GM21526 (cell line): ENCODE measurements around the gene LRP2BP.
"Not testable (repeated sequence)": the region's sequence is repeated elsewhere in the genome, so short reads cannot be mapped to it uniquely, and the experiment has no call there.

Experiments used
- ATAC-seq: cut with Tn5 transposase; IDR thresholded peaks from one replicate; pipeline ENCODE4 v1.9.1; 2021; ENCODE audit warnings: moderate library complexity; ENCODE audit not compliant: unreplicated experiment, low FRiP score

Gene LRP2BP

DNA sequence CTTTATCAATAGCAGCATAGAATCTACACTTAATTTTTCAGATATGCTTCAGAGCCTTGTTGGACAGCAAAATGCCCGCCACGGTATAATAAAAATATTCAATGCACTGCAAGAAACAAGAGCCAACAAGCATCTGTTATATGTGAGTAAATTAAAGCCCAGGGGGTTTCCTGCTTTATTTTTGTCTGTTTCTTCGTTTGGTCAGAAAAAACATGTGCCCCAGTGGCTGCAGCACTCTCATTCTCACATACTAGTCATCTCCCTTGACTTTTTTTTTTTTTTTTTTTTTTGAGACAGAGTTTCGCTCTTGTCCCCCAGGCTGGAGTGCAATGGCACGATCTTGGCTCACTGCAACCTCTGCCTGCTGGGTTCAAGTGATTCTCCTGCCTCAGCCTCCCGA is 33.2 kb downstream of the LRP2BP start:
- ATAC-seq, result not testable (repeated sequence)

- ATAC-seq, result no peak
Measured at GRCh38 chr4:185361872-185362271, 33.9 kb downstream of the LRP2BP start.

- no peak for ATAC-seq
Measured at GRCh38 chr4:185359767-185360446, 35.8 kb downstream of the LRP2BP start.

DNA sequence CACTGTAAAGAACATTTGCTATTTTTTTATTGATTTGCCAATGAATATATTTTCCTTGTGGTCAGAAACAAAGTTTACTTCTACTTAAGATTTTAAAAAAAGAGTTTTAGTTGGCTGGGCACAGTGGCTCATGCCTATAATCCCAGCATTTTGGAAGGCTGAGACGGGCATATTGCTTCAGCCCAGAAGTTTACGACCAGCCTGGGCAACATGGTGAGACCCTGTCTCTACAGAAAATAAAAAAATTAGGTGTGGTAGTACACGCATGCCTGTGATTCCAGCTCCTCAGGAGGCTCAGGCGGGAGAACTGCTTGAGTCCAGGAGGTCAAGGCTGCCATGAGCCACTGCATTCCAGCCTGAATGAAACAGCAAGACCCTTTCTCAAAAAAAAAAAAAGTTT is 36.8 kb downstream of the LRP2BP start:
- no peak for ATAC-seq

DNA sequence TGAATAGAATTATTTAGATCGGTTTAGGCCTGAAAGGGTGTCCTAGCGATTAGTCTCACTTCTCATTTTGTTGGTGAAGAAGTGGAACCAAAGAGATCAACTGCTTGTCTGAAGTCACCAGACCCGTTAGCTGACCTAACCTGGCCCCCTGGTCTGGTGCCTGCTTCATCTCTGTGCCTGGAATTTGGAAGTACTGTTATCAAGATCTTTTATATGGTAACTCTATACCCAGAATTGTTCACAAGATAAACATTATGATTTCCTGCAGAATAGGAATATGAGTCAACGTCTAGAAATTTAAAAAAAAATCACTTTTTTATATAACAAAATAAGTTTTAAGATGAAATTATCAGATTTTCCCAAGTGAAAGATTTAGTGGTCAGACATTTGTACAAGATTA is 37.2 kb downstream of the LRP2BP start:
- ATAC-seq, result no peak

- no peak for ATAC-seq
Measured at GRCh38 chr4:185357733-185358440, 37.8 kb downstream of the LRP2BP start.

GRCh38 chr4:185357211-185357610 is 38.5 kb downstream of the LRP2BP start:
- ATAC-seq, result no peak

DNA sequence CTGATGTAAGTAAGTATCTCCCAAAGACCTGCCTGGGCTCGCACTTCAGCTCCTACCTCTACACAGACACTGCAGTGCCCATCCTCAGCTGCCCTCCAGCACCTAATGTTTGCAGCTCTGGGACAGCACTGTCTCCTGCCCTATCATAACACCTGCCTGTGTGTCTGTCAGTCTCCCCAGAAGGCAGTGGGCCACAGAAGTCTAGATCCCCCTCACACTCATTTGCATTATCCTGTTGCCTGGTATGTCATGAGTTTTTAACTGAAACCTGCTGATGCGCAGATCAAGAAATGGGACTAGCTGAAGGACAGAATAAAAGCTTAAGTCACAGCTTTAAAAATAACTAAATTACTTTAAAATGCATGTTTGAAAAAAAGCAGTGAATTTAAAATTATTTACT is 43.0 kb downstream of the LRP2BP start:
- ATAC-seq, result no peak

- ATAC-seq, result no peak
Measured at GRCh38 chr4:185352202-185352601, 43.5 kb downstream of the LRP2BP start.

DNA sequence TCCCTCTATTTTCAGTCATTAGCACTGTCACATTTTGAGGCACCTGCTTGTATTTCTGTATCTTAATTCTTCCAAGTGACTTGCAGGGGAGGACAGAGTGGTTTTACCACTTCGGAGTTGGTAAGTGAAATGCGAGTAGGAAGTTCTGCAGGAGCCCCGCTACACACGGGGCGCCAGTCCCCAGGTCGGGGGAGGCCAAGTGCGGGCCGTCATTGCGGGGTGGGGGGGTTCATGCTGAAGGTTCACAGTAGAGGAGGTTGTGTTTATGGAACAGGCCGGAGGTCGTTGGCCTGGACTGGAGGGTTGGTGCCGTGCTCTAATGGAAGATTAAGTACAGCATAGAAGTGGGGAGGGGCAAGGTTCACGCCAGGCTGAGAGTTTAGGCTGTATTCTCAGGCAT is 44.0 kb downstream of the LRP2BP start:
- no peak for ATAC-seq

GRCh38 chr4:185346975-185347601 is 48.6 kb downstream of the LRP2BP start:
- ATAC-seq, result no peak

GRCh38 chr4:185344743-185345538 is 50.8 kb downstream of the LRP2BP start:
- peak; percentile 49 for ATAC-seq

DNA sequence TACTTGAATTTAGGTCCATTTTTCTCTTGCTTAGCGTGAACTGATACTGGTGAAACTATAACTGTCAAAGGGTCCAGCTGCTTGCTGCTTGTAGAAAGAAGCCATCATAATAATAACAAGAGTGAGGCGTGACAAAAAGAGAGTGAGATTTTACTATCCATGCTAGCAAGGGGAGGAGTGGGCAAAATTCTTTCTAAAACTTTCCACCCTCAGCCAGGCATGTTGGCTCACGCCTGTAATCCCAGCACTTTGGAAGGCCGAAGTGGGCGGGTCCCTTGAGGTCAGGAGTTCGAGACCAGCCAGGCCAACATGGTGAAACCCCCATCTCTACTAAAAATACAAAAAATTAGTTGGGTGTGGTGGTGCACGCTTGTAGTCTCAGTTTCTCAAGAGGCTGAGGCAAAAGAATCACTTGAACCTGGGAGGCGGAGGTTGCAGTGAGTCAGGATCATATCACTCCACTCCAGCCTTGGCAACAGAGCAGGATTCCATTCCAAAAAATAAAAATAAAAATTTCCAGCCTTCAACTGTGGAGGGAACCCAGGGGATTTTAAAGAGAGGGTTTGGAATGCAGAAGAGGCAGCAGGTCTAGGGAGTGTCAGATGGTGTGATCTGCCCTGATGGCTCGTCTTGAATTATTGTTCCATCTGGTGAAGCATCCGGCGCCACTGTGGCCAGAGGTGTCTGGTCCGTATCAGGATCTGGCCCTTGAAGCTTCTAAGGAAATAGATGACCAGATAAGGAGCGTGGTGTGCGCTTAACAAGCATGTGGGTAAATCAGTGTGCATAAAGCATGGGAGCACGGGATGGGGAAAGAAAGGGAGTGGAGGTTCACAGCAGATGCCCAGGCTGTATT is 51.8 kb downstream of the LRP2BP start:
- ATAC-seq, result no peak

- ATAC-seq, result peak; percentile 70
Measured at GRCh38 chr4:185341841-185342240, 53.9 kb downstream of the LRP2BP start.

DNA sequence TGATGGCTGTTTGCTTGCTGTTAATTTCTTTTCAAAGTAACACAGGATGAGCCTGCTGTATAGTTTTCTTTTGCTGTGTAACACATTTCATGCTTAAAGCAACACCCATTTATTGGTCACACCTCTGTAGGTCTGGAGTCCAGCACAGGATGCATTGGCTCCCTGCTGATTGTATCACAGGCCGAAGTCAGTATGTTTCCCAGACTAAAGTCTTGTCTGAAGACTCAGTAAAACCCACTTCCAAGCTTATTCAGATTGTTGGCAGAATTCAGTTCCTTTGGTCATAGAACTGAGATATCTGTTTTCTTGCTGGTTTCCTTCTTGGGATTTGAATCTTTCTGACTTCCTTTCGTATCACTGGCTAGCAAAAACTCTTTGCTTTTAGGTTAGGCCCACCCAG is 54.3 kb downstream of the LRP2BP start:
- ATAC-seq, result peak; percentile 5

DNA sequence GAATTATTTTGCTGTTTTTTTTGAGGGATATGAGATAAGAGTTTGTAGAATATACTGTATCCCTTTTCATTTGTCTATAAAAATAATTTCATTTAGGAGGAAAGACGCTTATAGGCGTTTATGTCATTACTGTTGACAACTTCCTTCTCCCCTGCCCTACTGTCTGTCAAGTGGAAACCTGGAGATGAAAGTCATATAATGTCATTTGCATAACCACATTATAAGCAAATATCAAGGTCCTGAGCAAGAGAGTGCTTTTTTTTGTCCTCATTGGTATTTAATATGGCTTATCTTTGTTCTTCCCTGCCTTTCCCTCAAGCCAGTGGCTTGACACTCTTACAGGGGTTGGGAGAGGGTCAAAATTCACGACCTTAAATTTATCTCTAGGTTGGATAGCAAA is 55.8 kb downstream of the LRP2BP start:
- peak; percentile 36 for ATAC-seq

GRCh38 chr4:185335579-185335978 is 60.1 kb downstream of the LRP2BP start:
- no peak for ATAC-seq

DNA sequence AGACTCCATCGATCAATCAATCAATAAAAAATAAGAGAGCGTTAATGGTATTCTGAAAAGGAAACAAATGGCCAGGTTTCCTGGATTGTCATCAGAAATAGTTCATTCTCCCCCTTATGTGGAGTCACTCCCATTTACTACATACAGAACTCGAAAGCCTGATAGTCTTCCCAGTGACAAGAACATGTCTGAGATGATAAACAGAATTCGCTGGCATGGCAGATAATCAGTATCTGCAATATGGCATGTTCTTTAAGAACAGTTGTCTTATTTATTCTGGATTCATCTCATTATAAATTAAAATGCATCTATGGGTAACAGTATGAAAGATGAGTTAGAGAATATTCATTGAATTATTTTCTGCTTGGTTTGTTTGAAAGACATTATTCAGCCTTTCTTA is 61.4 kb downstream of the LRP2BP start:
- ATAC-seq, result no peak

DNA sequence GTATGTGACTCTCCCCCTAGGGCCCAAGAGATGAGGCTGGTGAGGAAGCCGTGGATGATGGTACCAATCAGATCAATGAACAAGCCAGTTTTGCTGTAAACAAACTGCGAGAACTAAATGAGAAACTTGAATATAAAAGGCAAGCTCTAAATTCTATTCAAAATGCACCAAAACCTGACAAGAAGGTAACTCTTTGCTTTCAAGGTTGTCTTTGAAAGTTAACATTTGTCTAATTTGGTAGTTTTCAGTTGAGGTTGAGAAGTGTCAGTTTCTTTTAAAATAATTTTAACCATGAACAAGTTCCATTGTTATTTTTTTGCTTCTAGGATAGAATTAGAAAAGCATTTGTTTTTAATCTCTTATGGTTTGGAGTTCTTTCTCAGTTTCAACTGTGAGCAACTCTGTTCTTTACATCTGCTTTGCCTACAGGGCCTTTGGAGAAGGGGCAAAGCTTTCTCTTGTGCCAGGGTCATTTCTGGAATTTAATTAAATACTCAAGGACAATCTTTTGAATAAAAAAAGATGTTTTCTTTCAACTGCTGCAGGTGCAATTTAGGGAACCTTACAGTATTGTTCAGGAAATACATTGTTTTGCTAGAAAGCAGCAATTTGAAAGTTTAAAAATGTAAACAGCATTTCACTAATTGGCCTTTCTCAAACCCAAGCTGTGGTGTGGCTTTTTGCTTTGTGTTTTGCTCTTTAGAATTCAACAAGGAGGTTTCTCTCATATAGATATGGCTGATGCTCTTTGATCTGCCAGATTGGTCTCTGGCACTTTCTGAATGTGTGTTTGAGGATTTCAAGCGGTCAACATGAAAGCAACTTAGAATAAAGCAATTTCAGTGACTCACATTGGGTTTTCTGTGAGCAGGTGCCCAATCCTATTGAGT is 62.9 kb downstream of the LRP2BP start:
- ATAC-seq, result peak; percentile 73
